ENCODE data around the gene ZNHIT2.

GRCh38 chr11:65102142-65103095 is 15.1 kb downstream of the ZNHIT2 start:
- no peak for TF ChIP-seq CTCF (conservative IDR thresholded peaks at IDR 0.05; ENCODE audit: low read length)
- TF ChIP-seq EZH2phosphoT487 (IDR thresholded peaks at IDR 0.05; ENCODE audit: borderline replicate concordance): no peak
